ENCODE data around the gene FBXW7.

DNA sequence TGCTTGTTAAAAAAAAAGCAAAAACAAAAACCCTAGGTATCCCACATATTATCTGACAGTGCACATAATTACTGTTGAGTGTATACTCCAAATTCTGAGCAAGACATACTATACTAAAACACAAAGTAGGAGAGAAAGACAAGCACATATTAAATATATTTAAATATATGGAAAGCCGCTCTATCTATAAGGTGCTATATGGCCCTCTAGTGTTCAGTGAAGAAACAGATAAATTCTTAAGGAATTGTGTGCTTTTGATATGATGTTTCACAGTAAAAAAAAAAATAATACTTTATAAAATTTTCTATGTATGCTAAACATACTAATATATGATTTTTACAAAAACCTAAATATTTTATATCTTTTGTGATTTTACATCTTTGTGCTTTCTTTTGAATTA lies 137.8 kb downstream of the FBXW7 start:
- TF ChIP-seq, protein P1, sequence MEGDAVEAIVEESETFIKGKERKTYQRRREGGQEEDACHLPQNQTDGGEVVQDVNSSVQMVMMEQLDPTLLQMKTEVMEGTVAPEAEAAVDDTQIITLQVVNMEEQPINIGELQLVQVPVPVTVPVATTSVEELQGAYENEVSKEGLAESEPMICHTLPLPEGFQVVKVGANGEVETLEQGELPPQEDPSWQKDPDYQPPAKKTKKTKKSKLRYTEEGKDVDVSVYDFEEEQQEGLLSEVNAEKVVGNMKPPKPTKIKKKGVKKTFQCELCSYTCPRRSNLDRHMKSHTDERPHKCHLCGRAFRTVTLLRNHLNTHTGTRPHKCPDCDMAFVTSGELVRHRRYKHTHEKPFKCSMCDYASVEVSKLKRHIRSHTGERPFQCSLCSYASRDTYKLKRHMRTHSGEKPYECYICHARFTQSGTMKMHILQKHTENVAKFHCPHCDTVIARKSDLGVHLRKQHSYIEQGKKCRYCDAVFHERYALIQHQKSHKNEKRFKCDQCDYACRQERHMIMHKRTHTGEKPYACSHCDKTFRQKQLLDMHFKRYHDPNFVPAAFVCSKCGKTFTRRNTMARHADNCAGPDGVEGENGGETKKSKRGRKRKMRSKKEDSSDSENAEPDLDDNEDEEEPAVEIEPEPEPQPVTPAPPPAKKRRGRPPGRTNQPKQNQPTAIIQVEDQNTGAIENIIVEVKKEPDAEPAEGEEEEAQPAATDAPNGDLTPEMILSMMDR (IDR thresholded peaks at IDR 0.05): peak in 1 of 2 donors; percentile 14
- TF ChIP-seq EP300 (IDR thresholded peaks at IDR 0.05) (no peak), POLR2A (IDR thresholded peaks at IDR 0.05) (no peak)
